GM18505 (cell line): Measurements from ENCODE around the gene BMPR2.
"Not testable (repeated sequence)": the region's sequence is repeated elsewhere in the genome, so short reads cannot be mapped to it uniquely, and the experiment has no call there.

Source experiments
- ATAC-seq: cut with Tn5 transposase; IDR thresholded peaks from one replicate; pipeline ENCODE4 v1.9.1; 2021; ENCODE audit not compliant: unreplicated experiment
- POLR2A ChIP-seq: IDR thresholded peaks from 4 replicates; pipeline ENCODE4 v1.6.1; 2011; ENCODE audit warnings: borderline replicate concordance; ENCODE audit not compliant: insufficient read depth, insufficient read length; ENCODE audit errors: extremely low read depth

The BMPR2 gene

DNA sequence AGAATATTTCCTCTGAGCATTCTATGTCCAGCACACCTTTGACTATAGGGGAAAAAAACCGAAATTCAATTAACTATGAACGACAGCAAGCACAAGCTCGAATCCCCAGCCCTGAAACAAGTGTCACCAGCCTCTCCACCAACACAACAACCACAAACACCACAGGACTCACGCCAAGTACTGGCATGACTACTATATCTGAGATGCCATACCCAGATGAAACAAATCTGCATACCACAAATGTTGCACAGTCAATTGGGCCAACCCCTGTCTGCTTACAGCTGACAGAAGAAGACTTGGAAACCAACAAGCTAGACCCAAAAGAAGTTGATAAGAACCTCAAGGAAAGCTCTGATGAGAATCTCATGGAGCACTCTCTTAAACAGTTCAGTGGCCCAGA is 179.2 kb downstream of the BMPR2 start:
- ATAC-seq: no peak
- no peak for TF ChIP-seq POLR2A

DNA sequence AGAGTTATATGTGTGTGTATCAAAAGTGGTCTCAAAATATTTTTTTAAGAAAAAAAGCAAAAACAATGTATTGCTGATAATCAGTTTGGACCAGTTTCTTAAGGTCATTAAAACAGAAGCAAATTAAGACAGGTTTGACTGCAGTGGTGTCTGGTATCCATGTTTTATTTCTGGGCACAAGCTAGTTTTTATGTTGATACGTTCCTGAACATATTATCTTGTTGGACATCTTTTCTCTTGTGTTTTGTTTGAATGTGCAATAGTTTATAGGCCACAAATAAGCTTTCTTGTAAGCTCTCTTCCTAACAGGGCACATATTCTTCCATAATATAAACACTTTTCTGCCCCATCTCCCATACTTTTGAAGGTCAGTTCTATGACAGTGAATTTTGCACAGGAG is 184.1 kb downstream of the BMPR2 start:
- no peak for TF ChIP-seq POLR2A
- no peak for ATAC-seq

DNA sequence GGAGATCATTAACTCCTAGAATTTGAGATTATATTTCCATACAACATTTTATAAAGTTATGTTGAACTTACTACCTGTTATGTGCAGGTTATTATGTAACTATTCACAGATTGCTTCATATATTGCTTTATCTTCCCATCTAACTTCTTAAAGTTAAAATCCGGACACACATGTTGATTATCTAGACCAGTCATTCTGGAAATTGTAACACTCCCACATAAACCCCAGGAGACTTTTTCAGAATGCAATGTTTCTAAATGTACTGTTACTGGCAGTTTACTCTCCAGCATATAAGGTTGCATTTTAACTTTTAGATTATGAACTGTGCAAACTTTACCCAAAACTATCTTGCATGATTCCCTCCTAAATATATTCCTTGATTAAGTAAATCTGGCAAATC is 188.1 kb downstream of the BMPR2 start:
- ATAC-seq: no peak
- no peak for TF ChIP-seq POLR2A

DNA sequence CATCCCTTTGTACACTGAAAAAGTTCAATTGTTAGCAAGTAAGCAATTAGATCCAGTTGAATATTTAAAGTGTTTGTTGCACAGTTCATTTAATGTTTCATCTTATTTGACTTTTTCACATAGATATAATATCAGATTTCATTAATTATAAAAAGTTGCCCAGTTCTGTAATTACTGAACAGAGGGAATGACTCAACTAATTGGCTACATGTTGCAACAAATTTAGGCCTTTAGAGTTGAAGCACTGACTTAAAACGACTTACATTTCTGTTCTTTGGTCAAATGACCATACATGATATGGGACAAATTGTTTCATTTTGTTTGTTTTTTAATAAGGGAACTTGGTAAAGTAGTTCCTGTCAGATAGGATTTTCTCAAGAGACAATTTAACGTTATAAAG is 190.2 kb downstream of the BMPR2 start:
- ATAC-seq: no peak
- no peak for TF ChIP-seq POLR2A

DNA sequence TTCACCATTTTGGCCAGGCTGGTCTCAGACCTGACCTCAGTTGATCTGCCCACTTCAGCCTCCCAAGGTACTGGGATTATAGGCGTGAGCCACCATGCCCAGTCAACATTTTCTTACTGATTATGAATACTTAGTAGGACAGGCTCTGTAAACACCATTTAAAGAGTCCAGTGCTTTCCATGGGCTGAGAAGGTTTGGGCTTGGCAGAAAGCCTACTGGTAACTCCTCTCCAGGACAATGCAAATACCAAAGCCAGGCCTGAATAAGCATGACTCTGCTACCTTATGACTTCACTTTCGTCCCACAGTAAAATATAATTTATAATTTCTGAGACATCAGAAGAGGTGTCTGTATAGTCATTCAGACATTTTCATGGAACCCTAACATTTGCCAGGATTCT is 198.4 kb downstream of the BMPR2 start:
- ATAC-seq: no peak
- no peak for TF ChIP-seq POLR2A

DNA sequence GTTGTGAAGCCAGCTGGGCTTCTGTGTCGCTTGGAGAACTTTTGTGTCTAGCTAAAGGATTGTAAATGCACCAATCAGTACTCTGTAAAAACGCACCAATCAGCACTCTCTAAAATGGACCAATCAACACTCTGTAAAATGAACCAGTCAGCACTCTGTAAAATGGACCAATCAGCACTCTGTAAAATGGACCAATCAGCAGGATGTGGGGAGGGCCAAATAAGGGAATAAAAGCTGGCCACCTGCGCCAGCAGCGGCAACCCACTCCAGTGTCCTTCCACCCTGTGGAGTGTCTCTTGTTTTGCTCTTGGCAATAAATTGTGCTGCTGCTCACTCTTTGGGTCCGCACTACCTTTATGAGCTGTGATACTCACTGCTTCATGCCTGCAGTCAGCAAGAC is 199.1 kb downstream of the BMPR2 start:
- not testable (repeated sequence) for ATAC-seq

DNA sequence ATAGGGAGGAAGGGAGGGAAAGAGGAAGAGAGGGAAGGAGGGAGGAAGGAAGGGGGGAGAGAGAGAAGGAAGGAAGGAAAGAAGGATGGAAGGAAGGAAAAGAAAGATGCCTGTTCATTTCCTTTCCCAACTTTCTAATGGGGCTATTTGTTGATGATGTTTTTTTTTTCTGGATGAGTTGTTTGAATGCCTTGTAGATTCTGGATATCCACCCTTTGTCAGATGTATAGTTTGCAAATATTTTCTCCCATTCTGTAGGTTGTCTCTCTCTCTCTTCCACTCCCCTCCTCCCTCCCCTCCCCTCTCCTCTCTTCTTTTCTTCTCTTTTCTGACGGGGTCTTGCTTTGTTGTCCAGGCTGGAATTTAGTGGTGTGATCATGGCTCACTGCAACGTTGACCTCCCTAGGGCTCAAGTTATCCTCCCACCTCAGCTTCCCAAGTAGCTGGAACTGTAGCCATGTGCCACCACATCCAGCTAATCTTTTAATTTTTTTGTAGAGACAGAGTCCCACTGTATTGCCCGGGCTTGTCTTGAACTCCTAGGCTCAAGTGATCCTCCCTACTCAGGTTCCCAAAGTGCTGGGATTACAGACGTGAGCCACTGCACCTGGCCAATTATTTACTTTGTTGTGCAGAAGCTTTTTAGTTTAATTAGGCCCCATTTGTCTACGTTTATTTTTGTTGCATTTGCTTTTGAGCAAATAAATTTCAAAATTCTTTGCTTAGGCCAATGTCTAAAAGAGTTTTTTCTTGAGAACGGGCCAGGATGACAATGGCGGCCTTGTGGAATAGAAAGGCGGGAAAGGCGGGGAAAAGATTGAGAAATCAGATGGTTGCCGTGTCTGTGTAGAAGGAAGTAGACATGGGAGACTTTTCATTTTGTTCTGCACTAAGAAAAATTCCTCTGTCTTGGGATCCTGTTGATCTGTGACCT is 201.4 kb downstream of the BMPR2 start:
- TF ChIP-seq POLR2A: no peak
- no peak for ATAC-seq

DNA sequence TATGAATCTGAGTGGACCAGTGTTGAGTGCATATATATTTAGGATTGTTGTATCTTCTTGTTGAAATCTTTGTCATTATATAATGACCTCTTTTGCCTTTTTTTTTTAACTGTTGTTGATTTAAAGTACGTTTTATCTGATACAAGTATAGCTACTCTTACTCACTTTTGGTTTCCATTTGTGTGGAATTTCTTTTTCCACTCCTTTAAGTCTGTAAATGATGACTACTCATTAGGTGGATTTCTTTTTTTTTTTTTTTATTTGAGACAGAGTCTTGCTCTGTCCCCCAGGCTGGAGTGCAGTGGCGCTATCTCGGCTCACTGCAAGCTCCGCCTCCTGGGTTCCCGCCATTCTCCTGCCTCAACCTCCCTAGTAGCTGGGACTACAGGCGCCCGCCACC is 206.7 kb downstream of the BMPR2 start:
- ATAC-seq: not testable (repeated sequence)

DNA sequence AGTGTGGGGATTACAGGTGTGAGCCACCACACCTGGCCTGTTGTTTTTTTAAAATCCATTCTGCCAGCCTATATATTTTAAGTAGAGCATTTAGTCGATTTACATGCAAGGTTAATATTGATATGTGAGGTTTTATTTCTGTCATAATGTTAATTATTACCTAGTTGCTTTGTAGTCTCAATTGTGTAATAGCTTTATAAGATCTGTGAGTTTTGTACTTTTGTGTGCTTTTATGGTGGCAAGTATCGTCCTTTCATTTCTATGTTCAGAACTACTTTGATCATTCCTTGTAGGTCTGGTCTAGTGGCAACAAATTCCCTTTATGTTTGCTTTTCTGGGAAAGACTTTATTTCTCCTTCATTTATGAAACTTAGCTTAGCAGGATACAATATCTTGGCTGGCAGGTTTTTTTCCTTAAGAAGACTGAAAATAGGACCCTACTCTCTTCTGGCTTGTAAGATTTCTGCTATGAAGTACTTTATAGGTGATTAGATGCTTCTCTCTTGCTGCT is 207.6 kb downstream of the BMPR2 start:
- TF ChIP-seq POLR2A: no peak
- no peak for ATAC-seq

DNA sequence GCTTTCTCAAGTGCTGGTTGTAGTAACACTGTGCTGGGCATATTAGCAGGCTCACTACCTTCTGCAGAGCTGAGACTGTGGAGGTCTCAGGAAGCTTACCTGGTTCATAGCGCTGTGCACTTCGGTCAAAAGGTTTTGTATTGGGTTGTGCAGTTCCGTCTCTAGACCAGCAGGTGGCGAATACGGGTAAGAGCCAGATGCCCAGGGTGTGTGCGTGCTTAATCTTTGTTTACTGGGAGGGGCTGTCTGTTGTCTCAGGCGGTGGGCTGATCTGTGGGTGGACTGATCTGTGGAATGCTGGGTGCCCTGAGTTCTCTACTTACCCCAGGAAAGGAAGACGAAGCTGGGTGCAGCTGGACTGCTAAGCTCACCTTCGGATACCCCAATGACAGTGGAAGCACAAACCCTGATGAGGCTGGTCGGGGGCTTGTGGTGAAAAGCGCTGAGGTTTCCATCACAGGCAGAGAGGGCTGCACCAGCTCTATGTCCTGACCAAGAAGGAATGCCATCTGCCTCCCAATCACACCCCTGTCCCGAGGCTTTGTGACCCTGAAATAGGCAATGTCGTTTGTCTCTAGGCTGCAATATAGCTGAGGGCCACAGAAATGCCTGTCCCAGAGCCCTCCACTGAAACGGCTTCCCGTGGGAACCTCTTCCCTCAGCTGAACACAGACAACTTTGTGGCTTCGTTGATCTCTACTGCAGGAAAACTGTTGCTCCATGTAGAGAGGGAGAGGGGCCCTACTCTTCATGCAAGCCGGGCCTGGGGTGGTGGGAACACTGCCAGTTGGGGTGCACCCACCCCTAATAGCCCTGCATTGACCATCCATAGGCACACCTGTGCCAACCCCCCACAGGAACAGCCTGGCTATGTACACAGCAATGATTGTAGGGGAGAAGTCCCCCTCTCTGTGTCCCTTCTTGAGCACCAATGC is 212.8 kb downstream of the BMPR2 start:
- ATAC-seq: no peak
- TF ChIP-seq POLR2A: no peak

DNA sequence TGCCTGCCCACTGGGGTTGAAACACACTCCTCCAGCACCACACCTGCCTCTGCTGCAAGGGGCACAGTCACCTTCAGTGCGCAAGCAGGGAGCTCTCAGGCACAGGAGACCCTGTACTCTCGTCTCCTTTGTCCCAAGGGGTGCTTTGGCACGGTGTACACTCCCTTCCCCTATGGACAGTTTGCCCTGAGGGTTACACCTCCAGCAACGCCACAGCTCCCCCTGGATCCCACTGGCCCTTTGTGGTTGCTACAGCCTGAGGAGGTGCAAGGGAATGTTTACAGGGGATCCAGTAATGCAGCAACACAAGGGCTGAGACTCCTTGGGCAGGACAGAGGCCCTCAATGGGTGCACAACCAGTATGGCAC is 213.4 kb downstream of the BMPR2 start:
- no peak for ATAC-seq
- no peak for TF ChIP-seq POLR2A

DNA sequence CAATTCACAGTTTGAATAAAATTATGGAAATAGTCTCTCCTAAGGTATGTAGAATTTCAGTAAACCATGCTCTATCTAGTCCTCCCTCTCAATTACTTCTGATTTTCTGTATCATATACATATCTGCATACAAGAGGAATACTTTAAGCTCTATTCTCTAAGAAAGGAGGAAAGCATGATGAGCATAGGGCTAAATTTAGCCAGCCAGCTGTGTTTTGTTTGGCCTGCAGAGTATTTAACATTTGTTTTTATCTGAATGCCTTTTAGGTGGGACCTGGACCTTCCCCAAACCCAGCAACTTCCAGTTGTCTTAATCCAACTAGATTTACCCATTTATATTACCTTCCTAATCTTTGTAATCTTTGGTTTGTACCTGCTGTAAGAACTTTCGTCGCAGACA is 216.4 kb downstream of the BMPR2 start:
- no peak for TF ChIP-seq POLR2A
- ATAC-seq: no peak

DNA sequence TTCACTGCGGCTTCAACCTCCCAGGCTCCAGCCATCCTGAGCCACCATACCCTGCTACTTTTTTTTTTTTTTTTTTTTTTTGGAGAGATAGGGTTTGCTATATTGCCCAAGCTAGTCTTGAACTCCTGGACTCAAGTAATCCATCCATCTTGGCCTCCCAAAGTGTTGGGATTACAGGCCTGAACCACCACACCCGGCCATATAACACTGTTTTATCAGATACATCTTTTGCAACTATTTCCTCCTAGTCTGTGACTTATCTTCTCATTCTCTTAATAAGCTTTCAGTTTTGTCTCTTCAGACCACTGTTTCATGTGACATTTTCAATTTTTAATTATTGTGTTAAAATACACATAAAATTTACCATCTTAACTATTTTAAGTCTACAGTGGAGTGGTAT is 223.0 kb downstream of the BMPR2 start:
- ATAC-seq: no peak
- TF ChIP-seq POLR2A: no peak

DNA sequence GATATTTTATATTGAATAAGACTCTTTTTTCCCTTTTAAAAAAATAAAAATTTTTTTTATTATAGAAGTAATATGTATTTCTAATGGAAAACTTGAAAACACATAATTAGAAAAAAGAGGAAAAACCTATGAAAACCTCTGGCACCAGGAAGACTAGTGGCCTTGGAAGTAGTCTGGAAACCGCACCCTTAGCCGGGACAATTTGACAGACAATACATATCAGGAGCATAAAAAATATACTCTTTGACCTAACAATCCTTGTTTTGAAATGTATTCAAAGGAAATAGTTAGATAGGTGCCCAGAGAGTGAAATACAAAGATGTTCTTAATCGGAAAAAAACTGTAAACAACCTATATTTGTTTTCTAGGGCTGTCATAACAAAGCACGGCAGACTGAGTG is 223.8 kb downstream of the BMPR2 start:
- no peak for ATAC-seq
- TF ChIP-seq POLR2A: no peak
